Fibroblast of villous mesenchyme (primary cell): Measurements from ENCODE around the gene GLRX. TPM values are rescaled to one million over a fixed set of nuclear protein-coding genes. Genes with fewer than 3 reads are reported as not detected.
A peak's percentile ranks its signal among the peaks of the same experiment; 100 is the strongest.

ENCODE experiments used
- DNase-seq: peaks from one replicate; pipeline ENCODE4 v3.0.0-alpha.2; 2010; ENCODE audit warnings: low read depth
- H3K4me3 ChIP-seq: 2 replicates; pipeline ENCODE4 v1.5.1; 2011; ENCODE audit warnings: low read depth, mild to moderate bottlenecking, low read length
- CTCF ChIP-seq: IDR thresholded peaks from 2 replicates; pipeline ENCODE4 v1.5.1; 2012; ENCODE audit warnings: low read depth, mild to moderate bottlenecking, low read length; ENCODE audit not compliant: insufficient read depth
- total RNA-seq: library from RNA; depleted of rRNA; stranded (reverse); fragments of >200 nt; gene quantifications from 2 replicates; pipeline ENCODE4 v1.2.3, GENCODE V29; 2012

The GLRX gene
- total RNA-seq, 1 donor = 437 TPM

DNA sequence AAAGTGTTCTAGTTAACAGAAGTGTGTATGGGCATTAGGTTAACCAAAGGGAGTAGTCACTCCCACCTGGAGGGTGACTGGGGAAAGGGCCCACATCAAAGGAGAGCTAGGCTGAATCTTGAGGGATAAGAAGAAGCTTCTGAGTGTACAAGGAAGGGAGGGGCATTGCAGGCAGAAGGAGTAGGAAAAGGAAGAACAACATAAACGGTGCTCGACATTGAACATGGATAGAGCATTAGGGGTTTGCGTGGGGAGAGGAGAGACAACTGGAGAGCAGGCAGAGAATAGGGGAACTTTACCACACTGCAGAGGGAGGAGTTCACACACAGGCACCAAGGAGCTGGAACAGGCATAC, 5.3 kb upstream of the GLRX start:
- no peak for TF ChIP-seq CTCF
- no peak for DNase-seq
- no peak overlapping the region for H3K4me3 ChIP-seq

GRCh38 chr5:95826949-95827891, 4.7 kb upstream of the GLRX start:
- DNase-seq = no peak
- TF ChIP-seq CTCF = no peak

GRCh38 chr5:95825495-95825894, 3.0 kb upstream of the GLRX start:
- no peak for TF ChIP-seq CTCF
- no peak for DNase-seq
- H3K4me3 ChIP-seq = no peak overlapping the region

More at GRCh38 chr5:95826949-95827891, 4.7 kb upstream of the GLRX start:
- no peak overlapping the region for H3K4me3 ChIP-seq

DNA sequence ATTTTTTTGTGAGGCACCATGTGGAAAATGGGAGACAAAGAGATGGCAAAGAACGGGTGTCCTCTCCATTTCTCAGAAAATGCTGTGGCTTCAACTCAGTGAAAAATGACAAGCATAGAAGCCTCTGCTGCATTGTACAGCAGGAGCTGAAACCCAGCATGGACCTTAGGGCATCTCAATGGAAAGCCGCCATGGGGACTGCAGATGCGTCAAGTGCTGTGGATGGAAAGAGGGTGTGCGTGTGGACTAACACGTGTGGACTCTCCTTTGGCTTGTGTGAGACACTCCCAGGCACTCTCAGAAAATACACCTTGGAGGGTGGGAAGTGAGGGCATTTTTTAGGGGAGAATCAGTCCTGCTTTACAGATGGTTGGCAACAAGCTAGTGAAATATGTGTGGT, 2.2 kb upstream of the GLRX start:
- H3K4me3 ChIP-seq = no peak overlapping the region
- TF ChIP-seq CTCF = no peak
- no peak for DNase-seq

GRCh38 chr5:95823738-95824609, 1.4 kb upstream of the GLRX start:
- H3K4me3 ChIP-seq = peak overlapping the region; percentile 30
- DNase-seq = peak; percentile 98
- no peak for TF ChIP-seq CTCF

DNA sequence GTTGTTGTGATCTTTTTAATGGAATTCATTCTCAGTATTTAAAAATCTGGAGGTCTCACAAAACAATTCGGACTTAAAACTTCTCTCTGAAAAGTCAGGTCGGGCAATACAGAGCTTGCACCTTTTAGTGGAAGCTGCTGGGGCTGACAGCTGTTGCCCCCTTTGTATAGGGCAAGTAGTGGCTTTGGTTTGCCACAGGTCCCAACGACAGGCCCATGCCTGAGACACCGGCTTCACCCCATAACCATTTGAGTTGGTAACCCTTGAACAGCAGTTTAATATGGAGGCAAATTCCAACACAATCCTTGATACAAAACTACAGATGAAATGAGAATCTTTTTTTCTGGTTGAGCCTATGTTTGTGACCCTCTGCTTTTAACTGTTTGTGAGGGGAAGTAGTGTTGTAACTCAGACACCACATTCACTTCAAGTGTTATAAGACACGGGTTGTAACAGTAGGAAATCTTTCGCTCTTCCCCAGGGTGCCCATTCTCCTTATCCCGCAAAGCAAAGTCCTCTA, 752 bp upstream of the GLRX start:
- DNase-seq = no peak
- H3K4me3 ChIP-seq = peak overlapping the region; percentile 90
- no peak for TF ChIP-seq CTCF
